Measurements from ENCODE around the gene AKAP11. TPM values are rescaled to one million over a fixed set of nuclear protein-coding genes. Genes with fewer than 3 reads are reported as not detected.
A peak's percentile ranks its signal among the peaks of the same experiment; 100 is the strongest.

The AKAP11 gene
- total RNA-seq, 2 experiments from 2014 or later = 27.2 to 30.1 TPM

GRCh38 chr13:42355491-42356183 lies 83.7 kb downstream of the AKAP11 start:
- no peaks in the 10 kb centered on the region for H3K9me3 Mint-ChIP-seq
- no peak overlapping the region for H3K4me3 Mint-ChIP-seq
- H3K36me3 Mint-ChIP-seq (ENCODE audit: low read depth) = peaks cover 2% of the 10 kb centered on the region
- peak overlapping the region; percentile 94 for H3K27ac Mint-ChIP-seq
- no peak for DNase-seq
- CTCF ChIA-PET = interaction anchor here (1.3 to 2.0 kb wide), 3 partner anchors 9 to 138 kb away, joined by 3 to 6 read pairs (median 4); no protein-coding TSS in a partner anchor
- no peaks in the 10 kb centered on the region for H3K27me3 Mint-ChIP-seq
- peaks cover 35% of the 10 kb centered on the region for H3K4me1 Mint-ChIP-seq
- POLR2A ChIA-PET = no interaction called here

- POLR2A ChIA-PET = no interaction called here
- DNase-seq = no peak
- peak overlapping the region; percentile 94 for H3K27ac Mint-ChIP-seq
- no peak overlapping the region for H3K4me3 Mint-ChIP-seq
- no peaks in the 10 kb centered on the region for H3K27me3 Mint-ChIP-seq
- no peaks in the 10 kb centered on the region for H3K9me3 Mint-ChIP-seq
- peaks cover 2% of the 10 kb centered on the region for H3K36me3 Mint-ChIP-seq (ENCODE audit: low read depth)
- CTCF ChIA-PET = interaction anchor here (1.6 to 2.0 kb wide), 2 partner anchors 8 to 9 kb away, joined by 4 to 6 read pairs; no protein-coding TSS in a partner anchor
- H3K4me1 Mint-ChIP-seq = peaks cover 35% of the 10 kb centered on the region
Observed at GRCh38 chr13:42356184-42356575, 84.2 kb downstream of the AKAP11 start.

GRCh38 chr13:42360046-42360574 lies 88.2 kb downstream of the AKAP11 start:
- H3K36me3 Mint-ChIP-seq (ENCODE audit: low read depth) = peaks cover 2% of the 10 kb centered on the region
- H3K4me1 Mint-ChIP-seq = peaks cover 18% of the 10 kb centered on the region
- no peak overlapping the region for H3K4me3 Mint-ChIP-seq
- H3K27me3 Mint-ChIP-seq = no peaks in the 10 kb centered on the region
- CTCF ChIA-PET = interaction anchor here (0.6 to 1.3 kb wide), 2 partner anchors 13 to 735 kb away, joined by 3 to 6 read pairs; no protein-coding TSS in a partner anchor
- H3K27ac Mint-ChIP-seq = no peak overlapping the region
- no peaks in the 10 kb centered on the region for H3K9me3 Mint-ChIP-seq
- DNase-seq = no peak
- POLR2A ChIA-PET = no interaction called here

GRCh38 chr13:42361701-42362100 lies 89.7 kb downstream of the AKAP11 start:
- CTCF ChIA-PET = interaction anchor here (0.6 to 0.7 kb wide), 2 partner anchors 12 to 16 kb away, joined by 3 read pairs; no protein-coding TSS in a partner anchor
- no peaks in the 10 kb centered on the region for H3K9me3 Mint-ChIP-seq
- POLR2A ChIA-PET = no interaction called here

GRCh38 chr13:42363941-42364612 lies 92.1 kb downstream of the AKAP11 start:
- Mint-ChIP-seq H3K4me3 (no peak overlapping the region), H3K27ac (no peak overlapping the region), H3K36me3 (ENCODE audit: low read depth) (no peaks in the 10 kb centered on the region), H3K27me3 (no peaks in the 10 kb centered on the region), H3K9me3 (no peaks in the 10 kb centered on the region), H3K4me1 (peaks cover 19% of the 10 kb centered on the region)
- POLR2A ChIA-PET = no interaction called here
- CTCF ChIA-PET = interaction anchor here (1.2 to 1.4 kb wide), 2 partner anchors 9 to 17 kb away, joined by 3 to 6 read pairs; no protein-coding TSS in a partner anchor
- no peak for DNase-seq

More at GRCh38 chr13:42361701-42362100, 89.7 kb downstream of the AKAP11 start:
- no peaks in the 10 kb centered on the region for H3K36me3 Mint-ChIP-seq (ENCODE audit: low read depth)
- H3K4me1 Mint-ChIP-seq = peaks cover 5% of the 10 kb centered on the region
- H3K4me3 Mint-ChIP-seq = no peak overlapping the region
- no peak for DNase-seq
- no peaks in the 10 kb centered on the region for H3K27me3 Mint-ChIP-seq
- H3K27ac Mint-ChIP-seq = no peak overlapping the region

GRCh38 chr13:42364613-42365000 lies 92.7 kb downstream of the AKAP11 start:
- no peaks in the 10 kb centered on the region for H3K36me3 Mint-ChIP-seq (ENCODE audit: low read depth)
- H3K4me3 Mint-ChIP-seq = no peak overlapping the region
- ChIA-PET CTCF (interaction anchor here (0.7 to 1.4 kb wide), 3 partner anchors 9 to 225 kb away, joined by 3 to 6 read pairs (median 3); no protein-coding TSS in a partner anchor), POLR2A (no interaction called here)
- H3K9me3 Mint-ChIP-seq = no peaks in the 10 kb centered on the region
- no peaks in the 10 kb centered on the region for H3K27me3 Mint-ChIP-seq
- peaks cover 25% of the 10 kb centered on the region for H3K4me1 Mint-ChIP-seq
- H3K27ac Mint-ChIP-seq = no peak overlapping the region
- no peak for DNase-seq

- Mint-ChIP-seq H3K27ac (no peak overlapping the region), H3K9me3 (peaks cover 3% of the 10 kb centered on the region), H3K27me3 (no peaks in the 10 kb centered on the region), H3K4me3 (no peak overlapping the region), H3K36me3 (ENCODE audit: low read depth) (no peaks in the 10 kb centered on the region), H3K4me1 (peaks cover 42% of the 10 kb centered on the region)
- ChIA-PET CTCF (interaction anchor here (0.5 to 2.9 kb wide), 2 partner anchors 11 to 36 kb away, joined by 4 to 10 read pairs; no protein-coding TSS in a partner anchor), POLR2A (interaction anchor here (0.5 to 0.6 kb wide), 2 partner anchors 26 to 95 kb away, joined by 4 to 5 read pairs; no protein-coding TSS in a partner anchor)
- no peak for DNase-seq
Observed at GRCh38 chr13:42367831-42368230, 95.9 kb downstream of the AKAP11 start.

- no peak overlapping the region for H3K4me3 Mint-ChIP-seq
- POLR2A ChIA-PET = no interaction called here
- H3K36me3 Mint-ChIP-seq (ENCODE audit: low read depth) = no peaks in the 10 kb centered on the region
- H3K9me3 Mint-ChIP-seq = peaks cover 3% of the 10 kb centered on the region
- CTCF ChIA-PET = interaction anchor here (1.0 to 2.9 kb wide), 3 partner anchors 10 to 109 kb away, joined by 5 to 10 read pairs (median 5); no protein-coding TSS in a partner anchor
- no peak for DNase-seq
- no peaks in the 10 kb centered on the region for H3K27me3 Mint-ChIP-seq
- H3K4me1 Mint-ChIP-seq = peaks cover 46% of the 10 kb centered on the region
- no peak overlapping the region for H3K27ac Mint-ChIP-seq
Observed at GRCh38 chr13:42369071-42369797, 97.3 kb downstream of the AKAP11 start.

- H3K36me3 Mint-ChIP-seq (ENCODE audit: low read depth) = no peaks in the 10 kb centered on the region
- no peaks in the 10 kb centered on the region for H3K27me3 Mint-ChIP-seq
- H3K4me1 Mint-ChIP-seq = peaks cover 44% of the 10 kb centered on the region
- no peak for DNase-seq
- CTCF ChIA-PET = interaction anchor here (1.0 to 2.9 kb wide), 3 partner anchors 9 to 108 kb away, joined by 5 to 10 read pairs (median 5); no protein-coding TSS in a partner anchor
- no peak overlapping the region for H3K27ac Mint-ChIP-seq
- no peak overlapping the region for H3K4me3 Mint-ChIP-seq
- peaks cover 3% of the 10 kb centered on the region for H3K9me3 Mint-ChIP-seq
- POLR2A ChIA-PET = no interaction called here
Observed at GRCh38 chr13:42370229-42370628, 98.3 kb downstream of the AKAP11 start.

Other genes starting within 250 kb of the AKAP11 start
- gene DGKH, start 223.5 kb upstream of the AKAP11 start, total RNA-seq = 10 to 100 TPM; 17.3 to 18.2 TPM

Data from activated CD4-positive, alpha-beta T cell treated with anti-CD3 and anti-CD28 coated beads, Interleukin-2, amount 10 ng/mL, durations not matched to agents 7 days and 5 days (primary cell).